Endothelial cell of umbilical vein (primary cell): ENCODE measurements around the gene PAK4.

Source experiments
- CTCF ChIP-seq, 2 donors: IDR thresholded peaks; 1 replicate in 1 of 2; 2 replicates in 1 of 2; pipeline ENCODE4 v1.5.1; 2011; ENCODE audit warnings: low read length in 2 of 2, mild to moderate bottlenecking in 2 of 2, moderate library complexity in 2 of 2, control low read depth in 1 of 2, inconsistent platforms in 1 of 2, low read depth in 1 of 2; ENCODE audit not compliant: insufficient read depth in 1 of 2; ENCODE audit errors: extremely low read depth in 1 of 2
- EZH2 ChIP-seq: IDR thresholded peaks from 2 replicates; pipeline ENCODE4 v1.6.1; 2012; ENCODE audit warnings: borderline replicate concordance, low read depth, mild to moderate bottlenecking, moderate library complexity, low read length, inconsistent platforms; ENCODE audit not compliant: severe bottlenecking
- FOS ChIP-seq: IDR thresholded peaks from 2 replicates; pipeline ENCODE4 v1.6.1; 2011; ENCODE audit warnings: mild to moderate bottlenecking, low read length, moderate library complexity, borderline replicate concordance; ENCODE audit not compliant: insufficient read depth
- GATA2 ChIP-seq: IDR thresholded peaks from 2 replicates; pipeline ENCODE4 v1.7.0; 2011; ENCODE audit warnings: low read depth, mild to moderate bottlenecking, moderate library complexity, mixed read lengths, low read length; ENCODE audit not compliant: insufficient read length, insufficient read depth
- JUN ChIP-seq: IDR thresholded peaks from 2 replicates; pipeline ENCODE4 v1.6.1; 2011; ENCODE audit warnings: borderline replicate concordance, low read depth; ENCODE audit not compliant: insufficient read length, insufficient read depth
- POLR2AphosphoS5 ChIP-seq: IDR thresholded peaks from 2 replicates; pipeline ENCODE4 v1.6.1; 2012; ENCODE audit warnings: low read depth, mild to moderate bottlenecking, control low read depth, low read length, moderate library complexity; ENCODE audit not compliant: insufficient read depth

- TF ChIP-seq GATA2: no peak
- no peak for TF ChIP-seq EZH2
- no peak for TF ChIP-seq CTCF (IDR thresholded peaks at IDR 0.05; ENCODE audit: extremely low read depth in 1 of 2, insufficient read depth in 1 of 2, low read depth in 1 of 2, low read length in 2 of 2)
- TF ChIP-seq POLR2AphosphoS5: no peak
- no peak for TF ChIP-seq JUN
- no peak for TF ChIP-seq FOS
Measured at GRCh38 chr19:39192846-39193245, 67.3 kb downstream of the PAK4 start.
